Stimulated activated CD4-positive, alpha-beta T cell treated with anti-CD3 and anti-CD28 coated beads, Interleukin-12 subunit alpha, Interleukin-12 subunit beta, amount 100 ng/mL, for 48 hours (primary cell): ENCODE data around the gene RALGAPA1.
"Not testable (repeated sequence)": the region's sequence is repeated elsewhere in the genome, so short reads cannot be mapped to it uniquely, and the experiment has no call there.

Experiments
- DNase-seq, 3 donors: peaks; one replicate each; pipeline ENCODE4 v3.0.0-alpha.2; 2020; ENCODE audit warnings: low read depth in 2 of 3, low spot score in 1 of 3

RALGAPA1 gene

GRCh38 chr14:35808638-35809563 is at the start of gene RALGAPA1:
Gene RALGAPA1 (minus strand): TSS chr14:35809295. CDS start chr14:35808835, 460 bp downstream.
- peak; percentile 86 to 88 (median 86) for DNase-seq

- DNase-seq, result no peak
Measured at GRCh38 chr14:35858521-35859209, 49.6 kb upstream of the RALGAPA1 start.

GRCh38 chr14:35855876-35856481 is 46.9 kb upstream of the RALGAPA1 start:
- no peak for DNase-seq

GRCh38 chr14:35854696-35855270 is 45.7 kb upstream of the RALGAPA1 start:
- DNase-seq, result no peak

- DNase-seq, result no peak
Measured at GRCh38 chr14:35853225-35853624, 44.1 kb upstream of the RALGAPA1 start.

- no peak for DNase-seq
Measured at GRCh38 chr14:35851823-35852222, 42.7 kb upstream of the RALGAPA1 start.

- no peak for DNase-seq
Measured at GRCh38 chr14:35849122-35849521, 40.0 kb upstream of the RALGAPA1 start.

GRCh38 chr14:35847636-35848035 is 38.5 kb upstream of the RALGAPA1 start:
- no peak for DNase-seq

- no peak for DNase-seq
Measured at GRCh38 chr14:35844494-35844893, 35.4 kb upstream of the RALGAPA1 start.

- not testable (repeated sequence) for DNase-seq
Measured at GRCh38 chr14:35842245-35842644, 33.1 kb upstream of the RALGAPA1 start.

GRCh38 chr14:35841704-35842103 is 32.6 kb upstream of the RALGAPA1 start:
- DNase-seq, result not testable (repeated sequence)

- no peak for DNase-seq
Measured at GRCh38 chr14:35835208-35835982, 26.3 kb upstream of the RALGAPA1 start.

- no peak for DNase-seq
Measured at GRCh38 chr14:35829449-35829848, 20.4 kb upstream of the RALGAPA1 start.

GRCh38 chr14:35827678-35828472 is 18.8 kb upstream of the RALGAPA1 start:
- DNase-seq, result no peak

- no peak for DNase-seq
Measured at GRCh38 chr14:35826952-35827416, 17.9 kb upstream of the RALGAPA1 start.

GRCh38 chr14:35826218-35826951 is 17.3 kb upstream of the RALGAPA1 start, which contains the start of gene BRMS1L:
Gene BRMS1L (plus strand): TSS chr14:35826338. CDS start chr14:35826517, 179 bp downstream.
- peak; percentile 94 to 95 (median 95) for DNase-seq

- DNase-seq, result no peak
Measured at GRCh38 chr14:35825968-35826217, 16.8 kb upstream of the RALGAPA1 start.

GRCh38 chr14:35824446-35825165 is 15.5 kb upstream of the RALGAPA1 start:
- DNase-seq, result not testable (repeated sequence)
